Bronchial epithelial cell (primary cell): Measurements from ENCODE around the gene CACNG7. TPM values are rescaled to one million over a fixed set of nuclear protein-coding genes. Genes with fewer than 3 reads are reported as not detected.

Experiments
- DNase-seq: peaks from one replicate; pipeline ENCODE4 v3.0.0-alpha.2; 2010; ENCODE audit warnings: low read depth
- FAIRE-seq: peaks from 2 replicates; lab custom pipeline; 2011; peaks lifted over from hg19 to GRCh38; lab: Jason Lieb, UNC
- H3K27me3 ChIP-seq: 2 replicates; pipeline ENCODE4 v1.5.1; 2011; ENCODE audit warnings: low read length; ENCODE audit not compliant: control insufficient read depth, insufficient read depth
- H3K36me3 ChIP-seq: 2 replicates; pipeline ENCODE4 v1.5.1; 2011; ENCODE audit warnings: low read length; ENCODE audit not compliant: control insufficient read depth, insufficient read depth
- H3K4me3 ChIP-seq: 2 replicates; pipeline ENCODE4 v1.5.1; 2011; ENCODE audit warnings: mild to moderate bottlenecking, low read depth, low read length, control low read depth
- CTCF ChIP-seq: IDR thresholded peaks from 2 replicates; pipeline ENCODE4 v1.5.1; 2011; ENCODE audit warnings: mild to moderate bottlenecking, moderate library complexity, low read length, control low read depth, inconsistent platforms; ENCODE audit not compliant: insufficient read depth, severe bottlenecking
- total RNA-seq: library from RNA; depleted of rRNA; stranded (reverse); fragments of >200 nt; gene quantifications from 2 replicates; pipeline ENCODE4 v1.2.1, GENCODE V29; 2014

Gene CACNG7
- total RNA-seq, 1 donor from 2014 or later = not detected

- H3K27me3 ChIP-seq = peaks cover 3% of the 10 kb centered on the region
Measured at GRCh38 chr19:53981376-53981951, 72.4 kb downstream of the CACNG7 start.

DNA sequence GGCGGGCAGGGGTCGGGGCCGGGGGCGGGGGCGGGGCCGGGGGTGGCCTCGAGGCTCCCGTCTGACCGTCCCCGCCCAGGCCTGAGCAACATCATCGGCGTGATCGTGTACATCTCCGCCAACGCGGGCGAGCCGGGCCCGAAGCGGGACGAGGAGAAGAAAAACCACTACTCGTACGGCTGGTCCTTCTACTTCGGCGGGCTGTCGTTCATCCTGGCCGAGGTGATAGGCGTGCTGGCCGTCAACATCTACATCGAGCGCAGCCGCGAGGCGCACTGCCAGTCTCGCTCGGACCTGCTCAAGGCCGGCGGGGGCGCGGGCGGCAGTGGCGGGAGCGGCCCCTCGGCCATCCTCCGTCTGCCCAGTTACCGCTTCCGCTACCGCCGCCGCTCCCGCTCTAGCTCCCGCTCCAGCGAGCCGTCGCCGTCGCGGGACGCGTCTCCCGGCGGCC, 72.9 kb downstream of the CACNG7 start:
- DNase-seq = no peak
- Histone ChIP-seq H3K27me3 (peaks cover 3% of the 10 kb centered on the region), H3K36me3 (no peaks in the 10 kb centered on the region), H3K4me3 (no peak overlapping the region)
- TF ChIP-seq CTCF = no peak
- no peak for FAIRE-seq

More at GRCh38 chr19:53981376-53981951, 72.4 kb downstream of the CACNG7 start:
- DNase-seq (no peak), FAIRE-seq (no peak)
- TF ChIP-seq CTCF = no peak
- no peak overlapping the region for H3K4me3 ChIP-seq
- no peaks in the 10 kb centered on the region for H3K36me3 ChIP-seq

DNA sequence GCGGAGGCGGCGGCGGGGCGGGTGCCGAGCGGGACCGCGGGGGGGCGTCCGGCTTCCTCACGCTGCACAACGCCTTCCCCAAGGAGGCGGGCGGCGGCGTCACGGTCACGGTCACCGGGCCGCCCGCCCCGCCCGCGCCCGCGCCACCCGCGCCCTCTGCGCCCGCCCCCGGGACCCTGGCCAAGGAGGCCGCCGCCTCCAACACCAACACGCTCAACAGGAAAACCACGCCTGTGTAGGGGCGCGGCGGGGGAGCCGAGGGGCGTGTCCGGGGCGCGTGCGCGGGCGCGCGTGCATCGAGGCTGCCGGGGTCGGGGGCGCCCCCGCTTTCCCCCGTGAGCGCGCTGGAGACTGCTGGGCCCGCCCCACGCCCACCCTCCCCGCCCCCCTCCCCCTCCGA, 73.5 kb downstream of the CACNG7 start:
- no peak overlapping the region for H3K4me3 ChIP-seq
- H3K27me3 ChIP-seq = peaks cover 3% of the 10 kb centered on the region

DNA sequence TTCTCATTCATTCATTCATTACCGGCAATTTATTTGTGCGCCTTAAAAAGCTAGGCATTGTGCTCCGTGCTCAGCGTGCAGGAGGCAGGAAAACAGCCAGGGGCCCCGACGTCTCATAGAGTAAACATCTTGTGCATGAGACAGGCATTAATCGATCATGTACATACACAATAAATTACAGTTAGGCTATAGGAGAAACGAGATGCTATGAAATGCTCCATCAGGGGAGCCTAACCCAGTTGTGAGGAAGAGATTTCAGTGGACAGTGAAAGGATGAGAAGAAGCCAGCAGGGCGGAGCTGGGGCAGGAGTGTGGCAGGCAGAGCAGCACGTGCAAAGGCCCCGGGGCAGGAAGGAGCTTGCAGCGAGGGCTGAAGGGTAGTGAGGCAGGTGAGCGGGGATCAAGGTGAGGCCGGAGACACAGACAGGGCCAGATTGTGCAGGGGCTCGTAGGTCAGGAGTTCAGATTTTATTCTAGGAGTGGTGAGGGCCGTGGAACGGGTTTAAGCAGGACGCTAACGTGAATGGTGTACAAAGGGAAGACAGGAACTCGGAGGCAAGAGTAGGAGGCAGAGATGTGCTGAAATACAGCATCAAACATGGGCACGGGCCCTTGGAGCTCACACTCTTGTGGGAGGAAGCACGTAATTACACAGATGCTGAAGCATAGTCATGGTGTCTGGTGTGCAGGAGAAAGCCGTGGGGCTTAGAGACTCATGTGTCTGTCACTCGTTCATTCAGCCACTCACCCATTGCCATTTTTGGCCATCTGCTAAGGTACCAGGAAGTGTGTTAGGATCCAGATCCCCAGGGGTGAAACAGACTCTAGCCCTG, 74.6 kb downstream of the CACNG7 start:
- H3K27me3 ChIP-seq = peaks cover 3% of the 10 kb centered on the region
- FAIRE-seq = peak; percentile 70
- no peak for TF ChIP-seq CTCF

More for the DNA sequence above, 73.5 kb downstream of the CACNG7 start:
- TF ChIP-seq CTCF = no peak
- DNase-seq (no peak), FAIRE-seq (no peak)
- no peaks in the 10 kb centered on the region for H3K36me3 ChIP-seq

DNA sequence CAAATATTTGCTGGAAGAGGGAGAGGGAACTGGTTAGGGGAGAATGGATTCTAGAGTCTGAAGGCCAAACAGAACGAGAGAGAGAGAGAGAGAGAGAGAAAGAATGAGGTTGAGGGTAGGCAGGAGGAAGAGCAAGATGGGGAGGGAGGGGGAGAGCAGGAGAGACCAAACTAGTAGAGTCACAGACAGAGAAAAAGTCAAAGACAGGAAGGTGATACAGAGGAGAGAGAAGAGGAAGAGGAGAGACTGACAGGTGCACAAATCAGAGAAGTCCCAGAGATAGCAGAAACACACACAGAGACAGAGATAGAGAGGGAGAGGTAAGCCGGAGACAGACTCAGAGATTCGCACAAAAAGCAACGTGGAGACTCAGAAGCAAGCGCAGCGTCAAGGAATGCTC, 76.8 kb downstream of the CACNG7 start:
- no peaks in the 10 kb centered on the region for H3K27me3 ChIP-seq
- FAIRE-seq = no peak
- no peaks in the 10 kb centered on the region for H3K36me3 ChIP-seq
- DNase-seq = no peak
- no peak for TF ChIP-seq CTCF
- no peak overlapping the region for H3K4me3 ChIP-seq

More for the DNA sequence above, 74.6 kb downstream of the CACNG7 start:
- DNase-seq = no peak
- Histone ChIP-seq H3K4me3 (no peak overlapping the region), H3K36me3 (no peaks in the 10 kb centered on the region)
